WTC11 (cell line): Measurements from ENCODE around the gene SPINT1. TPM values are rescaled to one million over a fixed set of nuclear protein-coding genes. Genes with fewer than 3 reads are reported as not detected.

Experiments used
- total RNA-seq: library from RNA; stranded (reverse); gene quantifications from 3 replicates; pipeline ENCODE4 v1.2.3, GENCODE V29; 2021

SPINT1 gene
- total RNA-seq, 1 experiment from 2014 or later = 140 TPM

Other genes starting within 250 kb of the SPINT1 start
- gene KNL1, start 249.8 kb upstream of the SPINT1 start, total RNA-seq = 18.4 to 24.0 TPM (median 21.1 TPM) in 3 replicates
- 29.7 to 36.4 TPM (median 31.0 TPM) in 3 replicates for gene RAD51, start 148.9 kb upstream of the SPINT1 start, total RNA-seq
- gene RMDN3, start 88.8 kb upstream of the SPINT1 start, total RNA-seq = 21.7 to 25.9 TPM (median 22.8 TPM) in 3 replicates
- gene GCHFR, start 80.0 kb upstream of the SPINT1 start, total RNA-seq = 42.3 to 63.8 TPM (median 62.9 TPM) in 3 replicates
- gene C15orf62, start 74.1 kb upstream of the SPINT1 start, total RNA-seq = 0.46 to 0.92 TPM (median 0.72 TPM) in 3 replicates
- 17.3 to 18.9 TPM (median 17.6 TPM) in 3 replicates for gene ZFYVE19, start 37.0 kb upstream of the SPINT1 start, total RNA-seq
- gene DNAJC17, start 36.6 kb upstream of the SPINT1 start, total RNA-seq = 49.8 to 53.0 TPM (median 50.2 TPM) in 3 replicates
- gene PPP1R14D, start 15.3 kb upstream of the SPINT1 start, total RNA-seq = 0.25 TPM in 1 of 3 replicates, not detected in the others
- 5.0 to 5.4 TPM (median 5.1 TPM) in 3 replicates for gene RHOV, start 30.2 kb downstream of the SPINT1 start, total RNA-seq
- gene VPS18, start 50.4 kb downstream of the SPINT1 start, total RNA-seq = 22.0 to 27.3 TPM (median 24.1 TPM) in 3 replicates
- gene DLL4, start 85.3 kb downstream of the SPINT1 start, total RNA-seq = 0.94 to 1.6 TPM (median 1.1 TPM) in 3 replicates
- gene CHAC1, start 109.4 kb downstream of the SPINT1 start, total RNA-seq = 17.2 to 31.0 TPM (median 17.7 TPM) in 3 replicates